BLaER1 (cell line): ENCODE data around the gene VPS37B.
A peak's percentile ranks its signal among the peaks of the same experiment; 100 is the strongest.
"Not testable (repeated sequence)": the region's sequence is repeated elsewhere in the genome, so short reads cannot be mapped to it uniquely, and the experiment has no call there.

Experiments
- H3K27ac ChIP-seq: shearing (Covaris generic); formaldehyde crosslinking; 2 replicates; pipeline ENCODE4 v1.8.1; 2022
- H3K27me3 ChIP-seq: shearing (Covaris generic); formaldehyde crosslinking; 2 replicates; pipeline ENCODE4 v1.8.1; 2022
- H3K36me3 ChIP-seq: shearing (Covaris generic); formaldehyde crosslinking; 2 replicates; pipeline ENCODE4 v1.8.1; 2022
- H3K4me1 ChIP-seq: shearing (Covaris generic); formaldehyde crosslinking; 2 replicates; pipeline ENCODE4 v1.8.1; 2022
- H3K4me2 ChIP-seq: shearing (Covaris generic); formaldehyde crosslinking; 2 replicates; pipeline ENCODE4 v1.8.1; 2022
- H3K4me3 ChIP-seq: shearing (Covaris generic); formaldehyde crosslinking; 2 replicates; pipeline ENCODE4 v1.8.1; 2022
- H3K9ac ChIP-seq: shearing (Covaris generic); formaldehyde crosslinking; 2 replicates; pipeline ENCODE4 v1.8.1; 2022
- H3K9me3 ChIP-seq: shearing (Covaris generic); formaldehyde crosslinking; 2 replicates; pipeline ENCODE4 v1.8.1; 2022
- H4K20me1 ChIP-seq: shearing (Covaris generic); formaldehyde crosslinking; 2 replicates; pipeline ENCODE4 v1.8.1; 2022
- Cebpa-rat ChIP-seq: shearing (Covaris generic); IDR thresholded peaks from 2 replicates; pipeline ENCODE4 v1.8.1; 2022

Gene VPS37B

GRCh38 chr12:122909442-122910288 lies 13.7 kb upstream of the VPS37B start:
- H3K9ac ChIP-seq, result peak overlapping the region; percentile 21; the same call in 1 of the 2 replicates
- H3K36me3 ChIP-seq, result no peaks in the 10 kb centered on the region
- no peak for TF ChIP-seq Cebpa-rat
- H3K27me3 ChIP-seq, result no peaks in the 10 kb centered on the region
- H3K27ac ChIP-seq, result peak overlapping the region; percentile 70
- no peaks in the 10 kb centered on the region for H4K20me1 ChIP-seq
- no peaks in the 10 kb centered on the region for H3K9me3 ChIP-seq
- H3K4me3 ChIP-seq, result no peak overlapping the region
- H3K4me1 ChIP-seq, result peaks cover 43% of the 10 kb centered on the region
- peak overlapping the region; percentile 72 for H3K4me2 ChIP-seq

- Histone ChIP-seq H3K4me3 (no peak overlapping the region), H3K9me3 (no peaks in the 10 kb centered on the region), H3K27ac (peak overlapping the region; percentile 70; the same call in 1 of the 2 replicates), H3K9ac (no peak overlapping the region), H4K20me1 (no peaks in the 10 kb centered on the region), H3K27me3 (no peaks in the 10 kb centered on the region), H3K4me1 (peaks cover 44% of the 10 kb centered on the region), H3K36me3 (no peaks in the 10 kb centered on the region), H3K4me2 (peak overlapping the region; percentile 9; the same call in 1 of the 2 replicates)
- no peak for TF ChIP-seq Cebpa-rat
Measured at GRCh38 chr12:122908915-122909314, 13.0 kb upstream of the VPS37B start.

- not testable (repeated sequence) for H3K9ac ChIP-seq, H3K9me3 ChIP-seq, H4K20me1 ChIP-seq, H3K4me2 ChIP-seq, H3K36me3 ChIP-seq, H3K4me3 ChIP-seq, H3K27me3 ChIP-seq, H3K27ac ChIP-seq
- peaks cover 52% of the 10 kb centered on the region for H3K4me1 ChIP-seq
Measured at GRCh38 chr12:122905258-122905657, 9.3 kb upstream of the VPS37B start.

GRCh38 chr12:122903693-122904034 lies 7.7 kb upstream of the VPS37B start:
- Histone ChIP-seq H3K4me2 (peak overlapping the region; percentile 36), H4K20me1 (no peaks in the 10 kb centered on the region), H3K4me3 (no peak overlapping the region), H3K27ac (0 out of 2 replicates have a peak overlapping the region, but pooled peaks have one; percentile 3), H3K4me1 (peaks cover 52% of the 10 kb centered on the region), H3K27me3 (no peaks in the 10 kb centered on the region), H3K9ac (no peak overlapping the region), H3K36me3 (no peaks in the 10 kb centered on the region), H3K9me3 (no peaks in the 10 kb centered on the region)
- TF ChIP-seq Cebpa-rat, result no peak

- Histone ChIP-seq H3K9me3 (no peaks in the 10 kb centered on the region), H3K27ac (0 out of 2 replicates have a peak overlapping the region, but pooled peaks have one; percentile 3), H3K4me3 (no peak overlapping the region), H3K27me3 (no peaks in the 10 kb centered on the region), H3K9ac (no peak overlapping the region), H3K36me3 (no peaks in the 10 kb centered on the region), H3K4me1 (peaks cover 55% of the 10 kb centered on the region), H4K20me1 (no peaks in the 10 kb centered on the region), H3K4me2 (peak overlapping the region; percentile 36)
- no peak for TF ChIP-seq Cebpa-rat
Measured at GRCh38 chr12:122902854-122903692, 7.1 kb upstream of the VPS37B start.

GRCh38 chr12:122899887-122900286 lies 4.0 kb upstream of the VPS37B start:
- H3K4me1 ChIP-seq, result peaks cover 77% of the 10 kb centered on the region
- H3K9me3 ChIP-seq, result no peaks in the 10 kb centered on the region
- no peak for TF ChIP-seq Cebpa-rat
- H4K20me1 ChIP-seq, result no peaks in the 10 kb centered on the region
- no peak overlapping the region for H3K4me3 ChIP-seq
- H3K4me2 ChIP-seq, result peak overlapping the region; percentile 63
- H3K36me3 ChIP-seq, result no peaks in the 10 kb centered on the region
- peak overlapping the region; percentile 20 for H3K27ac ChIP-seq
- H3K27me3 ChIP-seq, result no peaks in the 10 kb centered on the region
- no peak overlapping the region; the same call in 1 of the 2 replicates for H3K9ac ChIP-seq

- peaks cover 90% of the 10 kb centered on the region for H3K4me1 ChIP-seq
- H3K4me3 ChIP-seq, result no peak overlapping the region
- H3K9me3 ChIP-seq, result no peaks in the 10 kb centered on the region
- 0 out of 2 replicates have a peak, but pooled peaks cover 9% of the 10 kb centered on the region for H3K36me3 ChIP-seq
- TF ChIP-seq Cebpa-rat, result no peak
- no peaks in the 10 kb centered on the region for H3K27me3 ChIP-seq
- peaks cover 30% of the 10 kb centered on the region for H4K20me1 ChIP-seq
- no peak overlapping the region for H3K27ac ChIP-seq
- H3K9ac ChIP-seq, result no peak overlapping the region
- peak overlapping the region; percentile 63 for H3K4me2 ChIP-seq
Measured at GRCh38 chr12:122896662-122897061, 738 bp upstream of the VPS37B start.

- Histone ChIP-seq H3K27me3 (no peaks in the 10 kb centered on the region), H3K9ac (peak overlapping the region; percentile 97), H3K4me3 (peak overlapping the region; percentile 91), H3K9me3 (no peaks in the 10 kb centered on the region), H3K4me2 (peak overlapping the region; percentile 96), H3K4me1 (peaks cover 90% of the 10 kb centered on the region), H3K36me3 (0 out of 2 replicates have a peak, but pooled peaks cover 9% of the 10 kb centered on the region), H3K27ac (peak overlapping the region; percentile 95), H4K20me1 (peaks cover 44% of the 10 kb centered on the region)
- no peak for TF ChIP-seq Cebpa-rat
Measured at GRCh38 chr12:122895320-122895703, 612 bp downstream of the VPS37B start.

- Histone ChIP-seq H3K36me3 (0 out of 2 replicates have a peak, but pooled peaks cover 9% of the 10 kb centered on the region), H3K4me3 (peak overlapping the region; percentile 91), H3K9ac (peak overlapping the region; percentile 97), H3K27ac (peak overlapping the region; percentile 95), H3K4me1 (peaks cover 90% of the 10 kb centered on the region), H3K9me3 (no peaks in the 10 kb centered on the region), H4K20me1 (peaks cover 51% of the 10 kb centered on the region), H3K4me2 (peak overlapping the region; percentile 96), H3K27me3 (no peaks in the 10 kb centered on the region)
- no peak for TF ChIP-seq Cebpa-rat
Measured at GRCh38 chr12:122894193-122895121, 1.5 kb downstream of the VPS37B start.
